A549 (cell line): ENCODE data around the gene MATR3. TPM values are rescaled to one million over a fixed set of nuclear protein-coding genes. Genes with fewer than 3 reads are reported as not detected.

Experiments used
- ATAC-seq, 2 experiments: fragments of 200-7000 bp in 1 of 2; fragments of >200 bp in 1 of 2; cut with Nextera tagmentation in 1 of 2; cut with Tn5 transposase in 1 of 2; 3 replicates each; pipeline versions ENCODE4 v1.8.0 to v1.9.1; 2018 to 2020; ENCODE audit warnings: mild to moderate bottlenecking in 1 of 2, moderate library complexity in 1 of 2
- CTCF ChIA-PET: fragments of 300-600 bp; sonication (Branson Sonifier 250); formaldehyde crosslinking; extraction: SDS; loops from one replicate; lab custom pipeline; 2021; ENCODE audit warnings: antibody characterized with exemption, inconsistent platforms; lab: Yijun Ruan, JAX
- POLR2A ChIA-PET: fragments of 350-600 bp; formaldehyde crosslinking; extraction: SDS; loops from one replicate; lab custom pipeline; 2021; ENCODE audit warnings: antibody characterized with exemption, inconsistent platforms; lab: Yijun Ruan, JAX
- DNase-seq, 2 experiments: peaks; one replicate each; pipeline versions ENCODE4 v3.0.0 to v3.0.0-alpha.2; 2011 to 2016; ENCODE audit warnings: low read depth in 1 of 2, low spot score in 1 of 2
- FAIRE-seq: peaks from 2 replicates; lab custom pipeline; 2011; peaks lifted over from hg19 to GRCh38; lab: Jason Lieb, UNC
- H3K27ac ChIP-seq, 2 experiments: fragments of >200 bp; sonication (Bioruptor Twin); formaldehyde crosslinking; 3 replicates each; pipeline ENCODE4 v1.5.1; 2016 to 2017
- H3K4me1 ChIP-seq: fragments of >200 bp; sonication (Bioruptor Twin); formaldehyde crosslinking; 3 replicates; pipeline ENCODE4 v1.6.1; 2016
- H3K4me2 ChIP-seq: fragments of >200 bp; sonication (Bioruptor Twin); formaldehyde crosslinking; 3 replicates; pipeline ENCODE4 v1.6.1; 2016
- H3K4me3 ChIP-seq: fragments of >200 bp; sonication (Bioruptor Twin); formaldehyde crosslinking; 3 replicates; pipeline ENCODE4 v1.5.1; 2016
- H3K9me3 ChIP-seq: fragments of >200 bp; sonication (Bioruptor Twin); formaldehyde crosslinking; 3 replicates; pipeline ENCODE4 v1.6.1; 2016
- ELK1 ChIP-seq: fragments of 150-350 bp; IDR thresholded peaks from 2 replicates; pipeline ENCODE4 v1.6.1; 2014; ENCODE audit warnings: low read depth, mild to moderate bottlenecking, low read length
- HEYL ChIP-seq: fragments of 250-450 bp; sonication (Bioruptor Pico); IDR thresholded peaks from 2 replicates; pipeline ENCODE4 v1.8.0; 2021; ENCODE audit warnings: mild to moderate bottlenecking, moderate library complexity
- KDM1A ChIP-seq: fragments of 200-600 bp; sonication (generic); IDR thresholded peaks from 2 replicates; pipeline ENCODE4 v1.6.1; 2016; ENCODE audit warnings: low read depth, mild to moderate bottlenecking
- MYC ChIP-seq: IDR thresholded peaks from 2 replicates; pipeline ENCODE4 v1.6.1; 2012; ENCODE audit warnings: mild to moderate bottlenecking, inconsistent platforms, low read length, improper control_type of control experiment, borderline replicate concordance
- PBX3 ChIP-seq: IDR thresholded peaks from 2 replicates; pipeline ENCODE4 v1.6.1; 2012
- RFX5 ChIP-seq: fragments of 450-650 bp; IDR thresholded peaks from 2 replicates; pipeline ENCODE4 v1.7.1; 2014; ENCODE audit warnings: antibody characterized with exemption, mild to moderate bottlenecking, moderate library complexity
- ZFP36 ChIP-seq: fragments of 450-650 bp; IDR thresholded peaks from 2 replicates; pipeline ENCODE4 v1.6.1; 2014; ENCODE audit warnings: borderline replicate concordance; ENCODE audit not compliant: partially characterized antibody
- WGBS: methylation state at CpG from one replicate; pipeline ENCODE4 v1.1.6; 2017; ENCODE audit errors: missing lambda C conversion rate; 5-methylcytosine and 5-hydroxymethylcytosine counted together
- polyA plus RNA-seq, 4 experiments: library from polyadenylated mRNA; depleted of rRNA in 3 of 4; stranded (reverse); fragments of >200 nt; fragmentation: RNase III in 1 of 4; extraction: RNeasy Plus Mini Kit Qiagen cat#74134 plus additional on column Dnase treatment in 1 of 4; gene quantifications; 2 replicates in 3 of 4; 3 replicates in 1 of 4; pipeline ENCODE4 v1.2.3, GENCODE V29; 2011 to 2017
- small RNA-seq, 6 experiments: library from RNA; depleted of rRNA; stranded (forward); fragments of <200 nt; gene quantifications; one replicate each; pipeline ENCODE3, GENCODE V24; 2012

Gene MATR3
- polyA plus RNA-seq, 2 of the 4 experiments (the other 2 are of a cell fraction) = 178 to 189 TPM

- Histone ChIP-seq H3K9me3 (no peaks in the 10 kb centered on the region), H3K4me2 (no peak overlapping the region), H3K4me3 (no peak overlapping the region), H3K27ac (peak overlapping the region in 1 of 2 experiments; percentile 23; a peak in 1 of 6 replicates), H3K4me1 (peaks cover 34% of the 10 kb centered on the region)
- FAIRE-seq (no peak), DNase-seq (no peak), ATAC-seq (no peak)
- 87% methylated on average over 14 of the region's 15 CpGs for whole genome bisulfite sequencing
- CTCF ChIA-PET = interaction anchor here (1.1 to 1.5 kb wide), 2 partner anchors 8 to 11 kb away, joined by 3 read pairs; no protein-coding TSS in a partner anchor
- POLR2A ChIA-PET = no interaction called here
- TF ChIP-seq RFX5 = no peak
- no peak for TF ChIP-seq PBX3
- peak; percentile 97 for TF ChIP-seq ZFP36
- TF ChIP-seq HEYL (CRISPR knock-in tag) = no peak
- TF ChIP-seq ELK1 = no peak
- no peak for TF ChIP-seq KDM1A
- no peak for TF ChIP-seq MYC
Observed at GRCh38 chr5:139379626-139380449, 86.3 kb downstream of the MATR3 start.

Small RNA genes lying within 50 kb of the gene (small RNA-seq; reads per million reads assigned to genes)
- gene RNA5SP195 (0 reads per million in 6 experiments), gene SNORA74A (147 to 677 (median 329) reads per million in 6 experiments), gene SNORA74D (31.7 to 261 (median 94.0) reads per million in 6 experiments)

Other genes with a start within 250 kb of the MATR3 start
- 28.5 and 45.5 TPM in 2 replicates for gene SIL1, start 95.4 kb upstream of the MATR3 start, polyA plus RNA-seq (2011; rRNA removed)
- 23.0 to 31.7 TPM (median 27.6 TPM) in 3 replicates for gene SIL1, start 95.4 kb upstream of the MATR3 start, polyA plus RNA-seq (2017; fragmentation: RNase III; extraction: RNeasy Plus Mini Kit Qiagen cat#74134 plus additional on column Dnase treatment)
- 91.4 and 128 TPM in 2 replicates for gene PAIP2, start 48.1 kb downstream of the MATR3 start, polyA plus RNA-seq (2011; rRNA removed)
- 95.3 to 109 TPM (median 98.2 TPM) in 3 replicates for gene PAIP2, start 48.1 kb downstream of the MATR3 start, polyA plus RNA-seq (2017; fragmentation: RNase III; extraction: RNeasy Plus Mini Kit Qiagen cat#74134 plus additional on column Dnase treatment)
- gene SLC23A1, start 89.6 kb downstream of the MATR3 start, polyA plus RNA-seq (2011; rRNA removed) = 7.7 and 9.5 TPM in 2 replicates
- 4.0 to 5.1 TPM (median 4.3 TPM) in 3 replicates for gene SLC23A1, start 89.6 kb downstream of the MATR3 start, polyA plus RNA-seq (2017; fragmentation: RNase III; extraction: RNeasy Plus Mini Kit Qiagen cat#74134 plus additional on column Dnase treatment)
- 0.09 TPM in 1 of 2 replicates, not detected in the other for gene MZB1, start 96.2 kb downstream of the MATR3 start, polyA plus RNA-seq (2011; rRNA removed)
- 0.09 to 0.14 TPM in 2 of 3 replicates, not detected in the other for gene MZB1, start 96.2 kb downstream of the MATR3 start, polyA plus RNA-seq (2017; fragmentation: RNase III; extraction: RNeasy Plus Mini Kit Qiagen cat#74134 plus additional on column Dnase treatment)
- 0.23 and 0.33 TPM in 2 replicates for gene PROB1, start 101.4 kb downstream of the MATR3 start, polyA plus RNA-seq (2011; rRNA removed)
- gene PROB1, start 101.4 kb downstream of the MATR3 start, polyA plus RNA-seq (2017; fragmentation: RNase III; extraction: RNeasy Plus Mini Kit Qiagen cat#74134 plus additional on column Dnase treatment) = 0.47 to 0.67 TPM (median 0.48 TPM) in 3 replicates
- 4.5 and 5.7 TPM in 2 replicates for gene SPATA24, start 110.3 kb downstream of the MATR3 start, polyA plus RNA-seq (2011; rRNA removed)
- 6.9 to 7.5 TPM (median 7.0 TPM) in 3 replicates for gene SPATA24, start 110.3 kb downstream of the MATR3 start, polyA plus RNA-seq (2017; fragmentation: RNase III; extraction: RNeasy Plus Mini Kit Qiagen cat#74134 plus additional on column Dnase treatment)
- gene DNAJC18, start 145.8 kb downstream of the MATR3 start, polyA plus RNA-seq (2011; rRNA removed) = 5.3 TPM in 2 replicates
- 4.2 to 6.1 TPM (median 5.3 TPM) in 3 replicates for gene DNAJC18, start 145.8 kb downstream of the MATR3 start, polyA plus RNA-seq (2017; fragmentation: RNase III; extraction: RNeasy Plus Mini Kit Qiagen cat#74134 plus additional on column Dnase treatment)
- gene ECSCR, start 169.0 kb downstream of the MATR3 start, polyA plus RNA-seq (2011; rRNA removed) = not detected in 2 replicates
- gene ECSCR, start 169.0 kb downstream of the MATR3 start, polyA plus RNA-seq (2017; fragmentation: RNase III; extraction: RNeasy Plus Mini Kit Qiagen cat#74134 plus additional on column Dnase treatment) = not detected in 3 replicates
- gene SMIM33, start 177.3 kb downstream of the MATR3 start, polyA plus RNA-seq (2011; rRNA removed) = not detected in 2 replicates
- gene SMIM33, start 177.3 kb downstream of the MATR3 start, polyA plus RNA-seq (2017; fragmentation: RNase III; extraction: RNeasy Plus Mini Kit Qiagen cat#74134 plus additional on column Dnase treatment) = not detected in 3 replicates
- 0.57 and 0.72 TPM in 2 replicates for gene STING1, start 189.0 kb downstream of the MATR3 start, polyA plus RNA-seq (2011; rRNA removed)
- 0.61 to 0.92 TPM (median 0.76 TPM) in 3 replicates for gene STING1, start 189.0 kb downstream of the MATR3 start, polyA plus RNA-seq (2017; fragmentation: RNase III; extraction: RNeasy Plus Mini Kit Qiagen cat#74134 plus additional on column Dnase treatment)